ENCODE results near the gene ASMT.

DNA sequence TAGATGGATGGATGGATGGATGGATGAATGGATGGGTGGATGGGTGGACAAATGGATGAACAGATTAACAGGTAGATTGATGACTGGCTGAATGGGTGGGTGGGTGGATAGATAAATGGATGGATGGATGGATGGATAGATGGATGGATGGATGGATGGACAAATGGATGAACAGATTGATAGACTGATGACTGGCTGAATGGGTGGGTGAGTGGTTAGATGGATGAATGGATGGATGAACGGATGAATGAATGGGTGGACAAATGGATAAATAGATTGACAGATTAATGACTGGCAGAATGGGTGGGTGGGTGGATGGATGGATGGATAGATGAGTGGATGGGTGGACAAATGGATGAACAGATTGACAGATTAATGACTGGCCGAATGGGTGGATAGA is 37.0 kb upstream of the ASMT start:
- TF ChIP-seq, protein P1, sequence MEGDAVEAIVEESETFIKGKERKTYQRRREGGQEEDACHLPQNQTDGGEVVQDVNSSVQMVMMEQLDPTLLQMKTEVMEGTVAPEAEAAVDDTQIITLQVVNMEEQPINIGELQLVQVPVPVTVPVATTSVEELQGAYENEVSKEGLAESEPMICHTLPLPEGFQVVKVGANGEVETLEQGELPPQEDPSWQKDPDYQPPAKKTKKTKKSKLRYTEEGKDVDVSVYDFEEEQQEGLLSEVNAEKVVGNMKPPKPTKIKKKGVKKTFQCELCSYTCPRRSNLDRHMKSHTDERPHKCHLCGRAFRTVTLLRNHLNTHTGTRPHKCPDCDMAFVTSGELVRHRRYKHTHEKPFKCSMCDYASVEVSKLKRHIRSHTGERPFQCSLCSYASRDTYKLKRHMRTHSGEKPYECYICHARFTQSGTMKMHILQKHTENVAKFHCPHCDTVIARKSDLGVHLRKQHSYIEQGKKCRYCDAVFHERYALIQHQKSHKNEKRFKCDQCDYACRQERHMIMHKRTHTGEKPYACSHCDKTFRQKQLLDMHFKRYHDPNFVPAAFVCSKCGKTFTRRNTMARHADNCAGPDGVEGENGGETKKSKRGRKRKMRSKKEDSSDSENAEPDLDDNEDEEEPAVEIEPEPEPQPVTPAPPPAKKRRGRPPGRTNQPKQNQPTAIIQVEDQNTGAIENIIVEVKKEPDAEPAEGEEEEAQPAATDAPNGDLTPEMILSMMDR (IDR thresholded peaks at IDR 0.05), result no peak
- no peak for TF ChIP-seq POLR2AphosphoS5 (IDR thresholded peaks at IDR 0.05)
- no peak for TF ChIP-seq EP300 (IDR thresholded peaks at IDR 0.05; ENCODE audit: low read depth)

Measured in transverse colon (tissue), 4 donors.